Ectodermal cell (in vitro differentiated cells): ENCODE data around the gene TEFM.
"Not testable (repeated sequence)": the region's sequence is repeated elsewhere in the genome, so short reads cannot be mapped to it uniquely, and the experiment has no call there.

Experiments used
- H3K27ac ChIP-seq: 2 replicates; pipeline ENCODE4 v1.7.0; 2013; ENCODE audit warnings: mild to moderate bottlenecking, low read depth, low read length; ENCODE audit not compliant: insufficient read depth, poor library complexity, severe bottlenecking
- H3K27me3 ChIP-seq: 2 replicates; pipeline ENCODE4 v1.7.0; 2013; ENCODE audit warnings: mild to moderate bottlenecking, low read length; ENCODE audit not compliant: insufficient read depth, control insufficient read depth, poor library complexity, severe bottlenecking
- H3K36me3 ChIP-seq: one replicate; pipeline ENCODE4 v1.7.0; 2013; ENCODE audit warnings: low read length; ENCODE audit not compliant: control insufficient read depth, insufficient read depth
- H3K4me1 ChIP-seq: one replicate; pipeline ENCODE4 v1.7.0; 2013; ENCODE audit warnings: low read length; ENCODE audit not compliant: control insufficient read depth, insufficient read depth
- H3K4me3 ChIP-seq: 2 replicates; pipeline ENCODE4 v1.7.0; 2013; ENCODE audit warnings: low read depth, low read length, control low read depth; ENCODE audit not compliant: insufficient read depth
- H3K9me3 ChIP-seq: 2 replicates; pipeline ENCODE4 v1.7.0; 2013; ENCODE audit warnings: mild to moderate bottlenecking, low read length, moderate library complexity; ENCODE audit not compliant: control insufficient read depth
- WGBS, 2 experiments: methylation state at CpG; one replicate each; pipeline ENCODE4 v1.1.7; 2013; ENCODE audit warnings: missing lambda C conversion rate in 2 of 2; 5-methylcytosine and 5-hydroxymethylcytosine counted together

TEFM gene

DNA sequence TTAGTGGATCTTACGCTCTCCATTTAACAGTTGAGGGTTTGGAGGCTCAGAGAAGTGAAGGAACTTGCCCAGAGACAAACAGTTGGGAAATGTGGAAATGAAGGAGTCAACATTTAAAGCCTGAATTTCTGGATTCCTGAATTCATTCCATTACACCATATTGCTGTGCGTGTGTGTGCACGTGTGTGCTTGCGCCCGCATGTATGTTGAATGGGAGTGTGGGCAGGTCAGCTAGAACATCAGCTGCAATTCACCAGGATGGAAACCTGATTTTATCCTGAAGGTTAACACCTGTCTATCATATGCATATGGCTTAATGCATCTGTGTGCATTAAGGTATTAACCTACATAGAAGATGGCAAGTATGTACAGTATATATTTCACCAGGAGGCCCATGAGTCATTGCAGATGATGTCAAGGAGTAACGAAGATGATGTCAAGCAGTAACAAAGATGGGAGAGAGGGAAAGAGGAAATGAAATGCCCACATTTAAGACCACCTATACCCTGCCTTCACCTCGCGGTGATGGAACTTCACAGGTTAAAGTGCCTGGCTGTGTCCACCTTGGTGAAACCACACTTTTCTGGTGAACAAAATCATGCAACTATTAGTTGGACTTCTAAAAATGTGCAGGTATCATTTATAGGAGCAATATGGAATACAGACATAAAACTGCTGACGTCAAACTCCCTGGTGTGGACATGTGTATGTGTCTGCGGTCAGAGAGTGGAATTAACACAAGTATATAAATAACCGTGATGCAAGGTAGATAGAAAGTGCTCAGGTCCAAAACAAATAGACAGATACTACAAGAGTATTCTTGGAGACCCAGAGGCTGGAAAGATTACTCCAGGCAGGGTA is 14.9 kb upstream of the TEFM start:
- Histone ChIP-seq H3K4me3 (no peak overlapping the region), H3K27ac (no peak overlapping the region), H3K36me3 (no peaks in the 10 kb centered on the region), H3K9me3 (no peaks in the 10 kb centered on the region), H3K27me3 (peaks cover 51% of the 10 kb centered on the region), H3K4me1 (peaks cover 9% of the 10 kb centered on the region)
- 91 to 92% methylated on average over 11 of the region's 11 CpGs for WGBS, 2 experiments

GRCh38 chr17:30920282-30920681 is 14.2 kb upstream of the TEFM start:
- Histone ChIP-seq H3K27me3 (peaks cover 46% of the 10 kb centered on the region), H3K4me3 (no peak overlapping the region), H3K27ac (no peak overlapping the region), H3K36me3 (no peaks in the 10 kb centered on the region), H3K4me1 (peaks cover 9% of the 10 kb centered on the region), H3K9me3 (no peaks in the 10 kb centered on the region)
- WGBS, 2 experiments = 61% methylated on average over 4 of the region's 4 CpGs

GRCh38 chr17:30917050-30917449 is 11.0 kb upstream of the TEFM start:
- Histone ChIP-seq H3K27ac (no peak overlapping the region), H3K4me1 (peaks cover 4% of the 10 kb centered on the region), H3K36me3 (no peaks in the 10 kb centered on the region), H3K4me3 (no peak overlapping the region), H3K27me3 (peaks cover 17% of the 10 kb centered on the region), H3K9me3 (no peaks in the 10 kb centered on the region)

DNA sequence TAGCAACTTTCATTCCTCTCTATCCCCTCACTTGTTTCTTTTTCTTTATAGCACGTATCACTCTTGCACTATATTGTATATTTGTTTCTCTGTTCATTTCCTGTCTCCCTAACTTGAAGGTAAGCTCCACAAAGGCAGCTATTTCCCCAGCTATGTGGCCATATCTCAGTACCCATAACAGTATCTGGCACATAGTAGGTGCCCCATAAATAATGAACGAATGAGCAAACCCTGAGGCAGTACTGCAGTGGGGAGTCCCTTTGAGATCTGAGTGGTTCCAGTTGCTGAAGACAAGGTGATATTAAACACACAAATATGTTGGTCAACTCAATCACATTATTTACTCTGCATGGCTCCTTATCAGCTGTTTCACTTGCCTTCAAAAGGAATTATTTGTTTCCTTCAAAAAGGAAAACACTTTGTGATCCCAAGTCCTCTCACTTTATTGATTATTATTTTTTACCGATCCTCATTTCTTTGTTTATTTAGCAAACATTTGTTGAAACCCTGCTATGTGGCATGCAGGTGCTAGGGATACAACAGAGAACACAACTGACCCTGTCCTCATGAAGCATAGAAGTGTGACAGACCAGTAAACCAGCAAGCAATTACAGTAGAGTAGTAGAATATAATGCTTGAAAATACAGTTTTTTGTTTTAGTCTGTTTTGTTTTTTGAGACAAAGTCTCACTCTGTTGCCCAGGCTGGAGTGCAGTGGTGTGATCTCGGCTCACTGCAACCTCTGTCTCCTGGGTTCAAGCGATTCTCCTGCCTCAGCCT is 10.0 kb upstream of the TEFM start:
- WGBS, 2 experiments = 91 to 92% methylated on average over 5 of the region's 5 CpGs
- Histone ChIP-seq H3K4me1 (no peaks in the 10 kb centered on the region), H3K36me3 (no peaks in the 10 kb centered on the region), H3K27me3 (peaks cover 7% of the 10 kb centered on the region), H3K27ac (peak overlapping the region; percentile 16), H3K9me3 (no peaks in the 10 kb centered on the region), H3K4me3 (no peak overlapping the region)

- Histone ChIP-seq H3K4me1 (no peaks in the 10 kb centered on the region), H3K27me3 (no peaks in the 10 kb centered on the region), H3K4me3 (no peak overlapping the region), H3K36me3 (no peaks in the 10 kb centered on the region), H3K9me3 (no peaks in the 10 kb centered on the region), H3K27ac (no peak overlapping the region)
Measured at GRCh38 chr17:30913955-30914354, 7.9 kb upstream of the TEFM start.

DNA sequence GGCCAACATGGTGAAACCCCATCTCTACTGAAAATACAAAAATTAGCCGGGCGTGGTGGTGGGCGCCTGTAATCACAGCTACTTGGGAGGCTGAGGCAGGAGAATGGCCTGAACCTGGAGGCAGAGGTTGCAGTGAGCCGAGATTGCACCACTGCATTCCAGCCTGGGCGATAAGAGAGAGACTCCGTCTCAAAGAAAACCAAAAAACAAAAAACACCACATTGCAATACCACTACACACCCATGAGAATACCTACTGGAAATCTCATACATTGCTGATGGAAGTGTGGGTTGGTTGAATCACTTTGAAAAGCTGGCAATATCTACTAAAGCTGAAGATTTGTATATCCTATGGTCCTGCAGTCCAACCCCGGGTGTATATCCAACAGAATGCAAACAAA is 4.1 kb upstream of the TEFM start:
- not testable (repeated sequence) for H3K36me3 ChIP-seq, H3K4me1 ChIP-seq, H3K4me3 ChIP-seq, H3K27me3 ChIP-seq, H3K27ac ChIP-seq, H3K9me3 ChIP-seq
- 90 to 91% methylated on average over 6 to 7 of the region's 7 CpGs for WGBS, 2 experiments

GRCh38 chr17:30908717-30909420 is 2.8 kb upstream of the TEFM start:
- H3K9me3 ChIP-seq = no peaks in the 10 kb centered on the region
- H3K27me3 ChIP-seq = no peaks in the 10 kb centered on the region
- H3K27ac ChIP-seq = no peak overlapping the region
- no peaks in the 10 kb centered on the region for H3K36me3 ChIP-seq
- H3K4me1 ChIP-seq = no peaks in the 10 kb centered on the region
- H3K4me3 ChIP-seq = no peak overlapping the region
- 90 to 93% methylated on average over 3 of the region's 3 CpGs for WGBS, 2 experiments

- H3K27ac ChIP-seq = no peak overlapping the region
- 4% methylated on average over 11 of the region's 11 CpGs for WGBS, 2 experiments
- no peaks in the 10 kb centered on the region for H3K27me3 ChIP-seq
- H3K36me3 ChIP-seq = peaks cover 4% of the 10 kb centered on the region
- H3K4me3 ChIP-seq = peak overlapping the region; percentile 68
- H3K4me1 ChIP-seq = no peaks in the 10 kb centered on the region
- H3K9me3 ChIP-seq = no peaks in the 10 kb centered on the region
Measured at GRCh38 chr17:30905742-30906100, 317 bp downstream of the TEFM start.

DNA sequence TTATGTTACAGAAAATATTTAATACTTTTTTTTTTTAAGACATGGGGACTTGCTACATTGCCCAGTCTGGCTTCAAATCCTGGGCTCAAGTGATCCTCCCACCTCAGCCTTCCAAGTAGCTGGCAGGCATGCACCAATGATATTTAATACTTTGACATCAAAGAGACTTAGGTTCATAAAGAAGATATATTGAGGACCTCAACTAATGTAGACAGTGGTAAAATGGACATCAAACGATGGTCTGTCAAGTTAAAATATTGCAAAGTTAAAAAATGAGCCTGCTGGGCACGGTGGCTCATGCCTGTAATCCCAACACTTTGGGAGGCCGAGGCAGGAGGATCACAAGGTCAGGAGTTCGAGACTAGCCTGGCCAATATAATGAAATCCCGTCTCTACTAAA is 8.7 kb downstream of the TEFM start:
- no peaks in the 10 kb centered on the region for H3K27me3 ChIP-seq
- H3K36me3 ChIP-seq = peaks cover 14% of the 10 kb centered on the region
- H3K4me1 ChIP-seq = no peaks in the 10 kb centered on the region
- no peak overlapping the region for H3K4me3 ChIP-seq
- H3K27ac ChIP-seq = no peak overlapping the region
- 93 to 96% methylated on average over 5 of the region's 5 CpGs for WGBS, 2 experiments
- no peaks in the 10 kb centered on the region for H3K9me3 ChIP-seq

DNA sequence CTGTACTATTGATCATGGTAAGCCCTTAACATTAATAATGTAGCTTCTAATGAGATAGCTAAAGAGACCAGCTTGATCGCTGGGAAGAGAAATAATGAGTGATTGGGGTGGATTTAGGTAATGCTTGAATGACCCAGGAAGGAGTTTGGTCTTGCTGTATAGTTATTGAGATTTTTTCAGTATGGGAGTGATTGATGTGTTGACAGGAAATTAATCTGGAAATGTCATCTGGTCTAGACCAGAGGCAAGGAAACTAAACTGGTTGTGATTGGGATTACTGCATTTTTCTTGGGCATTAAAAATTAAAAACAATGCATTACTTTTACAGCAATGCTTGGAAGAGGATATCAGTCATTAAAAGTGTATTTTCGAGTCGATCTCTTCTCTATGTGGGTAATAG is 11.8 kb downstream of the TEFM start:
- peaks cover 13% of the 10 kb centered on the region for H3K36me3 ChIP-seq
- no peaks in the 10 kb centered on the region for H3K27me3 ChIP-seq
- no peak overlapping the region for H3K4me3 ChIP-seq
- no peak overlapping the region for H3K27ac ChIP-seq
- no peaks in the 10 kb centered on the region for H3K4me1 ChIP-seq
- H3K9me3 ChIP-seq = no peaks in the 10 kb centered on the region
- 92 to 100% methylated on average over 3 of the region's 3 CpGs for WGBS, 2 experiments
